ENCODE results near the gene TANC1.

Gene TANC1

DNA sequence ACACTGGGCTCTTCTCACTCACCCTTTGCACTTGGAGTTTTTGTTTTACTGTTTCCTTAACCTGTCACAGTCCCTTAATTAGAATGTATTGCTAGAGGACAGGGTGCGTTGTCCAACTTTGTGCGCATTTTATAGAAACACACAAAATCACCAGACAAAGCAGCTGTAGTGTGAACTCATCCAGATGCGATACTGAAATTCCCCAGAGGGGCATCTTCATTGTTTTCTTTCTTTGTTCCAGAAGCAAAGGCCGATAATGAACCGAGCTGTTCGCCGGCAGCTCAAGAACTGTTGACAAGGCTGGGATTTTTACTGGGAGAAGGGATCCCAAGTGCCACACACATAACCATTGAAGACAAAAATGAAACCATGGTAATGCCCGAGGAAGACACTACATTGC is 180.5 kb downstream of the TANC1 start:
- FAIRE-seq (no peak), DNase-seq (ENCODE audit: insufficient read length, low spot score) (no peak)
- TF ChIP-seq, protein P1, sequence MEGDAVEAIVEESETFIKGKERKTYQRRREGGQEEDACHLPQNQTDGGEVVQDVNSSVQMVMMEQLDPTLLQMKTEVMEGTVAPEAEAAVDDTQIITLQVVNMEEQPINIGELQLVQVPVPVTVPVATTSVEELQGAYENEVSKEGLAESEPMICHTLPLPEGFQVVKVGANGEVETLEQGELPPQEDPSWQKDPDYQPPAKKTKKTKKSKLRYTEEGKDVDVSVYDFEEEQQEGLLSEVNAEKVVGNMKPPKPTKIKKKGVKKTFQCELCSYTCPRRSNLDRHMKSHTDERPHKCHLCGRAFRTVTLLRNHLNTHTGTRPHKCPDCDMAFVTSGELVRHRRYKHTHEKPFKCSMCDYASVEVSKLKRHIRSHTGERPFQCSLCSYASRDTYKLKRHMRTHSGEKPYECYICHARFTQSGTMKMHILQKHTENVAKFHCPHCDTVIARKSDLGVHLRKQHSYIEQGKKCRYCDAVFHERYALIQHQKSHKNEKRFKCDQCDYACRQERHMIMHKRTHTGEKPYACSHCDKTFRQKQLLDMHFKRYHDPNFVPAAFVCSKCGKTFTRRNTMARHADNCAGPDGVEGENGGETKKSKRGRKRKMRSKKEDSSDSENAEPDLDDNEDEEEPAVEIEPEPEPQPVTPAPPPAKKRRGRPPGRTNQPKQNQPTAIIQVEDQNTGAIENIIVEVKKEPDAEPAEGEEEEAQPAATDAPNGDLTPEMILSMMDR (IDR thresholded peaks at IDR 0.05; ENCODE audit: insufficient read depth, missing control alignments), result no peak

DNA sequence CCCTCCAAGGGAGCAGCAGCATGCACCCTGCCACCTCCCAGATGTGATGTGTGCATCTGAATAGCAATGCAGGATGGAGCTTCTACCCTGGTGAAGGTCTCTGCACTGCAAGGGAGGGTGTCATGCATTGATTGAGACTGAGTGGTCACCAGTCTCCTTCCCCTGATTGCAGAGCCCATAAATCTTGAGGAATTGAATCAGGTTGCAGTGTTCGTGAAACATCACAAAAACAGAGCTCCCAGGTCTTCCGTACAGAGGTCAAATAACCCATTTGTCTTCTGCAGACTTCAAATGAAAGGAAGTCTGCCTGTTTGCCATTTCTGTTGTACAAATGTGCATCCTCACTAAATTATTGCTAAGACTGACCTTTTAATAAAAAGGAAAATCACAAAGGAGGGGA is 181.3 kb downstream of the TANC1 start:
- no peak for FAIRE-seq
- no peak for DNase-seq (ENCODE audit: insufficient read length, low spot score)
- TF ChIP-seq, protein P1 (IDR thresholded peaks at IDR 0.05; ENCODE audit: insufficient read depth, missing control alignments), result no peak

DNA sequence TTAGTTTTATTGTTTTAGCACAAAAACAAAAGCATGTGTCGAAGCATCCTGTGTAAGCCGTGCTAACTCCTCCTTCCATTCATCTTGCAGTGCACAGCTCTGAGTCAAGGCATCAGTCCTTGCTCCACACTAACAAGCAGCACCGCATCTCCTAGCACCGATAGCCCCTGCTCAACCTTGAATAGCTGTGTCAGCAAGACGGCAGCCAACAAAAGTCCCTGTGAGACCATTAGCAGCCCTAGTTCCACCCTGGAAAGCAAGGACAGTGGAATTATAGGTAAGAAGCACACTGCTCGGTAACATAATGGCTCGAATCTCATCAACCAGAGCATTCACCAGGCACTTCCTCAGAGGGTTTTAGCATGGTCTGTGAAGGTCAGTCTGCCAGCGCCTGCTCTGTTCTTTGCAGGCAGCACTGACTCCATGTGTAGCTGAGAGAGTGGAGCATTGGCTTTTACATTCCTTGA is 181.9 kb downstream of the TANC1 start:
- no peak for DNase-seq (ENCODE audit: insufficient read length, low spot score)
- no peak for FAIRE-seq
- TF ChIP-seq, protein P1 (IDR thresholded peaks at IDR 0.05; ENCODE audit: insufficient read depth, missing control alignments), result no peak

DNA sequence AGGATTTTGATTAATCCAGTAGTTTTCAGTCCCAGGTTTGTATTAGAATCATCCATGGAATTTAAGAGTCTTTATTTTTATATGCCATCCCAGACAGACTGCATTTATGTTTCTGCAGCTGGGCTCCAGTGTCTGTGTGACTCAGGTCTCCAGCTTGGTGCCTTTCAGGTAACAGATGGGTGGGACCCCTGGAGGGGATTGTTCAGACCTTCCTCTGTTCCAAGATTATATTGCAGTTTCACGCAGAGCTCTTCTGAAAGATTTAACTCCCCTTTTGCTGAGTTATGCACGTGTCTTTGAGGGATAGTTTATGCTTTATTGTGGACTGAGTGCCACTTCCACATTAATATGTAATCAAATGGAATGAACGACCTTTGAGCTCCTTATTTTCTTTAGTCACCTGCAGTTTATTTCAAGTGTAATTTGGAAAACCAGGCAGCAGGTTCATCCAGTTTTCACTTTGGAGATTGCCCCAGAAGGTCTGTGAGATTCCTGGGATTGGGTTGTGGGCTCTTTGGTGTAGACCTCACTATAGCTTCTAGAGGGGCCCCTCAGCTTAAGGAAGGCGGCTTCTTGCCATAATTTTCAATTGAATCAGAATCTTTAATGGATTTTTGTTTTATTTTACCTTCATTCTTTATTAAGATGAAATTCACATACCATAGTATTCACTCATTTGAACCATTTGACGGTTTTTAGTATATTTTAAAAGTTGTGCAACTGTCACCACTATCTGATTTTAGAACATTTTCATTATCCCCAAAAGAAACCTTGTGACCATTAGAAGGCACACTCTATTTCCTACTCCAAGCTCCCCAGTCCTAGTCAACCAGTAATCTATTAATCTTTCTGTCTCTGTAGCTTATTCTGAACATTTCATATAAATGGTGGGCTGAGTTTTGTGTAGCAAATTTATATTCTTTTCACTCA is 183.0 kb downstream of the TANC1 start:
- no peak for FAIRE-seq
- no peak for DNase-seq (ENCODE audit: insufficient read length, low spot score)

DNA sequence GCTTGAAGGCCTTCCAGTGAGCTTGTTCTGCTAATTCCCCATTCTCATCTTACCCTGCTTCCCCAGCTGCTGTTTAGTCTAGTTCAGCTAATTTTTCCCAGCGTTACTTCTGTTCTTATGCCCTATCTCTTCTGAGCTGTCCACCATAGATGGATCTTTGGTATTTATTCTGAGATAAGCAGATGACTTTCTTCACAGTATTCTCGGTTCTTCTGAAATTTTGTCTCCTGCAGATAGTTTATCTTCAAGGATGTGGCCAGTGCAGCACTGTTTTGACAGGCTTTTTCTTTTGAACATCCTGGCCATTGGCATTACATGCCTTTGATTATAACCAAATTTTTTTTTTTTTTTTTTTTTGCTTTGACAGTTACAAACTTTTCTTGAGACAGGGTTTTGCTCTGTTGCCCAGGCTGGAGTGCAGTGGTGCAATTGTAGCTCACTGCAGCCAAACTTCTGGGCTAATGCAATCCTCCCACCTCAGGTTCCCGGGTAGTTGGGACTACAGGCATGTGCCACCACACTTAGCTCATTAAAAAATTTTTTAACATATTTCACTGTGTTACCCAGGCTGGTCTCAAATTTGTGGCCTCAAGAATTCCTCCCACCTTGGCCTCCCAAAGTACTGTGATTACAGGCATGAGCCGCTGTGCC is 183.8 kb downstream of the TANC1 start:
- FAIRE-seq (no peak), DNase-seq (ENCODE audit: insufficient read length, low spot score) (no peak)
- TF ChIP-seq, protein P1 (IDR thresholded peaks at IDR 0.05; ENCODE audit: insufficient read depth, missing control alignments), result no peak

More for the DNA sequence above, 183.0 kb downstream of the TANC1 start:
- TF ChIP-seq, protein P1 (IDR thresholded peaks at IDR 0.05; ENCODE audit: insufficient read depth, missing control alignments), result no peak

DNA sequence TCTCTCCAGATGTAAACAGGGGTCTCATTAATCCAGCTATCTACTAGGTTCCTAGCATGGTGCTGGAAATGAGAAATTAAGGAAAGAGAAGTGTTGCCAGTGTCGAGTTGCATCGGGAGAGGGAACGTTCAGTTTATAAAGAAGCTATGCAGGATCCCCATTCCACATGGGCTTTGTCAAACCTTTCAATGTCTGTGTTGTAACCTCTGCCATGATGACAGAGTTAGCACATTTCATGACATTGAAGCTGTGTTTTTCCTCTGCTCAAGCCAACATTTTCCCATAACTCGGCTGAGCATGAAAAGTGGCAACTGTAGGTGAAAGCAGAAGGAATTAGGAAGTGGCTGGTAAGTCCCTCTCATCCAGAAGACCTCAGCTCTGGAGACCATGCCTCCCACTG is 184.6 kb downstream of the TANC1 start:
- no peak for DNase-seq (ENCODE audit: insufficient read length, low spot score)
- TF ChIP-seq, protein P1 (IDR thresholded peaks at IDR 0.05; ENCODE audit: insufficient read depth, missing control alignments), result no peak
- no peak for FAIRE-seq
